Measurements from ENCODE around the gene NEDD8.

NEDD8 gene

GRCh38 chr14:24194186-24194872 is 37.8 kb downstream of the NEDD8 start:
- no peak overlapping the region for H3K27ac Mint-ChIP-seq
- H3K27me3 Mint-ChIP-seq (ENCODE audit: low read depth, poor library complexity), result peaks cover 4% of the 10 kb centered on the region
- TF ChIP-seq CTCF (IDR thresholded peaks at IDR 0.05), result no peak
- H3K4me3 Mint-ChIP-seq, result peak overlapping the region; percentile 94
- DNase-seq, result no peak
- H3K36me3 Mint-ChIP-seq (ENCODE audit: low read depth), result peaks cover 52% of the 10 kb centered on the region
- H3K9me3 Mint-ChIP-seq, result no peaks in the 10 kb centered on the region
- H3K4me1 Mint-ChIP-seq, result peaks cover 57% of the 10 kb centered on the region

GRCh38 chr14:24192933-24193332 is 39.2 kb downstream of the NEDD8 start:
- DNase-seq, result no peak
- peaks cover 41% of the 10 kb centered on the region for H3K36me3 Mint-ChIP-seq (ENCODE audit: low read depth)
- peak overlapping the region; percentile 54 for H3K27ac Mint-ChIP-seq
- no peak overlapping the region for H3K4me3 Mint-ChIP-seq
- no peaks in the 10 kb centered on the region for H3K9me3 Mint-ChIP-seq
- H3K4me1 Mint-ChIP-seq, result peaks cover 60% of the 10 kb centered on the region
- H3K27me3 Mint-ChIP-seq (ENCODE audit: low read depth, poor library complexity), result peaks cover 5% of the 10 kb centered on the region
- TF ChIP-seq CTCF (IDR thresholded peaks at IDR 0.05), result no peak

- Mint-ChIP-seq H3K27ac (no peak overlapping the region), H3K4me1 (peaks cover 57% of the 10 kb centered on the region), H3K36me3 (ENCODE audit: low read depth) (peaks cover 49% of the 10 kb centered on the region), H3K4me3 (no peak overlapping the region), H3K27me3 (ENCODE audit: low read depth, poor library complexity) (peaks cover 10% of the 10 kb centered on the region), H3K9me3 (no peaks in the 10 kb centered on the region)
- no peak for TF ChIP-seq CTCF (IDR thresholded peaks at IDR 0.05)
- DNase-seq, result no peak
These were observed 41.8 kb downstream of the NEDD8 start for GRCh38 chr14:24190416-24190815.

- peaks cover 51% of the 10 kb centered on the region for H3K4me1 Mint-ChIP-seq
- no peak for DNase-seq
- H3K27me3 Mint-ChIP-seq (ENCODE audit: low read depth, poor library complexity), result peaks cover 10% of the 10 kb centered on the region
- peak overlapping the region; percentile 89 for H3K4me3 Mint-ChIP-seq
- peaks cover 45% of the 10 kb centered on the region for H3K36me3 Mint-ChIP-seq (ENCODE audit: low read depth)
- no peaks in the 10 kb centered on the region for H3K9me3 Mint-ChIP-seq
- TF ChIP-seq CTCF (IDR thresholded peaks at IDR 0.05), result no peak
- H3K27ac Mint-ChIP-seq, result peak overlapping the region; percentile 7
These were observed 42.7 kb downstream of the NEDD8 start for GRCh38 chr14:24189460-24189859.

GRCh38 chr14:24189059-24189375 is 43.1 kb downstream of the NEDD8 start:
- peaks cover 47% of the 10 kb centered on the region for H3K4me1 Mint-ChIP-seq
- TF ChIP-seq CTCF (IDR thresholded peaks at IDR 0.05), result no peak
- H3K36me3 Mint-ChIP-seq (ENCODE audit: low read depth), result peaks cover 41% of the 10 kb centered on the region
- no peaks in the 10 kb centered on the region for H3K9me3 Mint-ChIP-seq
- peak overlapping the region; percentile 89 for H3K4me3 Mint-ChIP-seq
- H3K27me3 Mint-ChIP-seq (ENCODE audit: low read depth, poor library complexity), result peaks cover 10% of the 10 kb centered on the region
- H3K27ac Mint-ChIP-seq, result peak overlapping the region; percentile 7
- no peak for DNase-seq

Measured in nephron progenitor cell (in vitro differentiated cells).